GM18867 (cell line): ENCODE measurements around the gene MEX3C.
A peak's percentile ranks its signal among the peaks of the same experiment; 100 is the strongest.

Source experiments
- ATAC-seq: cut with Tn5 transposase; IDR thresholded peaks from one replicate; pipeline ENCODE4 v1.9.1; 2021; ENCODE audit warnings: mild to moderate bottlenecking, moderate library complexity; ENCODE audit not compliant: unreplicated experiment

Gene MEX3C

DNA sequence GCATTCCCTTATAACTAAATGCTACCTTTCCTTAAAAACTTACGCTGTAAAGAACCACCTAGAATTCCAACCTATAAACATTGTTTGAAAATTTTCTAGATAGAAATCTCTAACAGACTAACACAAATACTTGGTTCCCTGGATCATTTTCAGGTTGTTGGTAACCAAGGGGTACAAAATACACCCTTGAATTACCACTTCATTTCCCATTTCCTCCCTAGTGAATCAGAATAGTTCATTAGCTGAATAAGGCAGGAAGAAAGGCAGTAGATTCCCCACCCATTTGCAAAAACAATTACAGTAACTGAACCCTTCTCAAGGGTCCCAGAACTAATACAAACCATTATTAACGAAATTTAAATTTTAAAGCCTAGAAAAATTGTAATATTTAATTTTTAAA is 5.5 kb downstream of the MEX3C start:
- no peak for ATAC-seq

DNA sequence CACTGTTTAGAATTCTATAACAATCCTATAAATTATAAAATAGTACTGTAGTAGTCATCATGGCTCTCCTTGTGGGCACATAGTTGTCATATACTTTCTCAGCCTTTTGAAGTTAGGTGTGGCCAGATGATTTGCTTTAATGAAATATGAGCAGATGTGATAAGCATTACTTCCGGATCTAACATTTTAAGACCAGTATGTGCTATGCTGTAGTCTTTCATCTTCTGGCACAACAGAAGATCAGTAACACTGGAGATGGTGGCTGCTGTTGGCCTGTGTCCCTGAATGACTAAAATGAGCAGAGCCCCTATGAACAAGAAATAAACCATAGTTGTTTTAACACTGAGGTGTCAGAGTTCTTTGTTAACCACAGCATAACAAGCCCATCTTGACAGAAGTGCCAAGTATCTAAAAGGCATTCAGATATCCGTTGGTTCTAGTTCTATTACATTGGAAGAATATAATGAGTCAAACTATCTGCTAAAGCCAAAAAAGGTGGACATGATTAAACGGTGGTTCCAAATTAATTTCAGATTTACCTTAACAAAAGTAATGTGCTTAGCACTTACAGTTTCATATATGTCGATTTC is 6.3 kb downstream of the MEX3C start:
- no peak for ATAC-seq

DNA sequence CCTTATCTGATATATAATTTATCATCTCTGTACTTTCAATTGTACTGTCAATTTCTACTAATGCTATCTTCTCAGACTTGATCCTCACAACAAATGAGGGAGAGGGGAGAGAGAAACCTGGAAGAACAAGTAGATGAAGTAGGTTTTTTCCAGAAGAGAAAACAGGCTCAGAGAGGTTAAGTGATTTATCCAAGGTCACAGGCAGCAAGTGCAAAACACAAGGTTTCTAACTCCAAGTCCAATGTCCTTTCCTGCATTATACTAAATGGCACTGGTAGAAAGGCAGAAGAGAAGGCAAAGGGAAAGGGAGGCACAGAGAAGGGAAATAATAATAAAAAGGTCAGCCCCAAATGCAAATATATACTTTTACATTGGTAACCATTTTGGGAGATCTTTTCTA is 7.5 kb downstream of the MEX3C start:
- no peak for ATAC-seq

DNA sequence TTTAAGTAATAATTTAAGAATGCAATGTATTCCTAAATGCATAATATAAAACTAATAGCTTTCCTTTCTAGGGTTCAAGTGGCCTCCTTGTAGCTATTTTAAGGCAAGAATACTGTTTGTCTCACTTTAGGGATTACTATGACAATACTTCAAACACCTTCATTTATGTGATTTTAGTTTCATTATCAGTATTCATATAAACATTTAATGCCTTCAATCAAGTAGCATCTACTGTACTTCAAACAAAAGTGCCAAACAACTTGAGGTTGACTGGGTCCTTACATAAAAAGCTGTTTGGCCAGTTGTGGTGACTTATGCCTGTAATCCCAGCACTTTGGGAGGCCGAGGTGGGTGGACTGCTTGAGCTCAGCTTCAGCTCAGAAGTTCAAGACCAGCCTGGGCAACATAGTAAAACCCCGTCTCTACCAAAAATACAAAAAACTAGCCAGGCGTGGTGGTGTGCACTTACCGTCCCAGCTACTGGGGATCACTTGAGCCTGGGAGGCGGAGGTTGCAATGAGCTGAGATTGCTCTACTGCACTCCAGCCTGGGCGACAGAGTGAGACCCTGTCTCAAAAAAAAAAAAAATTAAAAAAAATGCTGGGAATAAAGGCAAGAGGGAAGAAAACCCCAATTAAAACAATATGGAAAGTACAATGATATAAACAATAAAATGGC is 9.3 kb downstream of the MEX3C start:
- ATAC-seq, result peak; percentile 47

DNA sequence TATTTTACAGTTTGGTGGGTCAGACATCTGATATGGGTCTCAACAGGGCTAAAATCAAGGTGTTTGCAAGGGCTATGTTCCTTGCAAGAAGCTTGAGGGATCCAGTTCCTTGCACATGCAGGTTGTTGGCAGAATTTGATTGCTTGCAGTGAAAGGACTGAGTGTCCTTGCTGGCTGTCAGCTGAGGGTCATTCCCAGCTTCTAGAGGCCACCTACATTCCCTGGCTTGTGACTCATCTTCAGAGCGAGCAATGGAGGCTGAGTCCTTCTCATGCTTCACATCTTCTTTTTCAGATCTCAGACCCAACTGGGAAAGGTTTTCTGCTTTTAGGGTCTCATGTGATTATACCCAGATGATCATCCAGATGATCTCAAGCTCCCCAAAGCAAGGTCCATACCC is 12.4 kb downstream of the MEX3C start:
- ATAC-seq, result no peak

DNA sequence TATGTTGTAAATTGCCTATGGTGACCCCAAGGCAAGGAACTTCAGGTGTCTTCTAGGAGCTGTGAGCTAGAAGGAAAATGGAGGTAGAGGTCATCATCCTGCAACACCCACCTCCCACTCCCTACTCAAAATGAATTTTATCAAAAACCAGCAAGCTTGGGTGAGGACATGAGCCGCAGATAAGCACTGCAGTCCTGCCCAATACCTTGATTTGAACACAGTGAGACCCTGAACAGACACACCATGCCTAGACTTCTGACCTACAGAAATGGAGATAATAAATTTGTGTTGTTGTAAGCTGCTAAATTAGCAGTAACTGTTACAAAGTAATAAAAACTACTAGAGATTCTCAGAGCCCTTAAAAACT is 13.4 kb downstream of the MEX3C start:
- ATAC-seq, result no peak

DNA sequence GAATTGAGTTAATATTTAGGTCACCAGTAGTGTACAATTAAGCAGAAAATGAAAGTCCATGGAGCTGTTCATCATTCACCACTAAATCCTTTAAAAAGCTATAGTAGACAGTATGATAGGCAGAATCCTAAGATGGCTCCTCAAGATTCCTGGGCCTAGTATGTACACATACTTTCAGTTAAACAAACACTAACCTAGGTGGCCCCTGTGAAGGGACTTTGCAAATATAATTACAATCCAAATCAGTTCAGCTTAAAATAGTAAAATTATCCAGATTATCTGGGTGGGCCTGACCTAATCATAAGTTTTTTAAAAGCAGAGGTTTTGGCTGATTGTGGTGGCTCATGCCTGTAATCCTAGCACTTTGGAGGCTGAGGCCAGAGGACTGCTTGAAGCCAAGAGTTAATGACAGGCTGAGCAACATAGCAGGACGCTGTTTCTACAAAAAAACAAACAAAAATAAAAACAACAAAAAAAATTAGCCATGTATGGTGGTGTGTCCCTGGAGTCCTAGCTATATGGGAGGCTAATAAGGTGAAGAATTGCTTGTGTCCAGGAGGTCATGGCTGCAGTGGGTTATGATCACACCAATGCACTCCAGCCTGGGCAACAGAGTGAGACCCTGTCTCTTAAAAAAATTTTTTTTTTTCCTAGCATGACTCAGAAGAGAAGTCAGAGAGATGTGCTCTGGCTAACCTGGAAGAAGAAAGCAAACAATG is 13.9 kb downstream of the MEX3C start:
- ATAC-seq, result no peak

DNA sequence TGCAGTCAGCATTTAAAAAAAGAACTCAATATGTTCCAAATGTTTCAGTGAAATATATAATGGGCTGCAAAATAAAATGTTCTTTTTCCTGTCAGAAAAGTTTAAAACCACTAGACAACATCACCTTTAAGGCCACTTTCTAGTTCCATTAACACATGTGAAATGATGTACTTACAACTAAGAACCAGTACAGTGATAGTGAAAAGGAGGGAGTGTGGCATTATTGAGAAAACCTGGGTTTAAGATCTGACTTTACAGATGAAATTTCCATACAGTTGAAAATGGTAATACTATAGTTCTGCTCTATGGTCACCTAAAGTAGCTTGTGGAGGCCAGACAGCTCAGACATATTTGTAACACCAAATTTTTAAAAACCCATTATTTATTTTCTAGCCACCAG is 14.7 kb downstream of the MEX3C start:
- no peak for ATAC-seq

DNA sequence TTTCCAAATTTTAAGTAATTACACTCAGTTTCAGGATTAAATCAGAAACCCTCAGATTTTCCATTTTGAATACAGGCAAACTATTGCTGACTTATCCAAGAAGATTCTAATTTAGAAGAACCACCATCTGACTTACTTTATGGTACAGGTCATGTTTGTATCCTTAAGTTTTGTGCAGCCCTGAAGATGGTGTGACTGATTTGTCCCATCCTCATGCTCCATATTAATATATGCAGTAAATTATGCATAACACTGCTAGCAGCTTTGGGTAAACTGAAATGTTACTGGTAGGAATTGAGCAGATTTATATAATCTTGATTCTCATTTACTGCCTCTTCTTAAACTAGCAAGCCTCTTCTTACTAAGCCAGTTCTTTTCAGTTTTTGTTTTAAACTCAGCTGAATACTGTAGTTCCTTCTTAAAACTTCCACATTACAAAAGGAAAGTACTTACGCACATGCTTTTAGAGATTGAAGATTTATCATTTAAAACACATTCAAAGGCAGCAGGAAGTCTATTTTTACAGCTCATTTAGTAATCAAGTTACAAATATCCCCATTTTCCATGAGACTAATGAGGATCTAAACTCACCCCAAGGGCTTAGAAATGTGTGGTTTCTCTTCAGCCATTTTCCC is 25.7 kb downstream of the MEX3C start:
- no peak for ATAC-seq

DNA sequence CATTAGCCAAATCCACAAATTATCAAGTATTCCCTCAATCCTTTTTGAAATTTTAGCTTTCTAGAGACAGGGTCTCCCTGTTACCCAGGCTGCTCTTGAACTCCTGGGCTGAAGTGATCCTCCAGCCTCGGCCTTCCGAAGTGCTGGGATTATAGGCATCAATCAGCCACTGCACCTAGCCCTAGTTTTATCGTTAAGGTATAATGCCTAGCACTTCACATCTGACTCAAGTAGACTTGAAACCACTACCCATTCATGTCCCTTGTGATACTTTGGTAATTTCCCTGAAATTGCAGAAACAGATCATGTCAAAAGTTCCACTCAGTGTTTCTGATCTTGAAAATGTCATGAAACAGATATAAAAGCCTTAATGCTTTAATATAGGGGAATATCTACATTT is 26.3 kb downstream of the MEX3C start:
- ATAC-seq, result peak; percentile 51

DNA sequence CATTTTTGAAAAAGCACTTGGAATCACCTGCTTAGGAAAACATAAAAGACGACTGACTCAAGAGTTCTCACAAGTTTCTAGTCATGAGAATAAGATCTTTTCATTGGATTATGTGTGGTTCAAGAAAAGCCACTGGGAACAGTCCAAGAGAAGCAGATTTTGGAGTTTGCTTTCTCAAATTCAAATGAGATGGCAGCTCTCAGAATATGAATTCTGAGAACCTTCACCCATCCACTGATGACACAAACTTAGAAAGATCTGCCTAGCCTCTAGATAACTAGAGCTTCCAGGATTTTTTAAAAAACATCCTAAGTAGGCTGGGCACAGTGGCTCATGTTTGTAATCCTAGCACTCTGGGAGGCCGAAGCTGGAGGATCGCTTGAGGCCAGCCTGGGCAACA is 26.8 kb downstream of the MEX3C start:
- ATAC-seq, result no peak

DNA sequence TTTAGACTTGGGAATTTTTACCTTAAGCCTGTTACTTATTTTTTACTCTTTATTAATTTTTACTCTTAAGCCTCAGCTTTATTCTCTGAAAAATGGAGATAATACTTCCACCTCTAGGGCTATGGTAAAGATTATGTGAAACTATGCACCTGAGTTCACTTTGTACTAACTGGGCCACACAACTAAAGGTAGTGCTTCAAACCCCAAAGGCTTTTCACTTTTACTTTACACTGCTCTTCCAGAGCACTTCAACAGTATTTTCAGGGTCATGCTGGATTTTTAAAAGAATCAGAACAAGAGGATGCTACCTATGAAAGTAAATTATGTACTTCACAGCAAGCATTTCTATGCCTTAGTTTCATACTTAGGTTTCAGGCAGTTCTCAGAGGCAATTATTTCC is 27.8 kb downstream of the MEX3C start:
- peak; percentile 48 for ATAC-seq

DNA sequence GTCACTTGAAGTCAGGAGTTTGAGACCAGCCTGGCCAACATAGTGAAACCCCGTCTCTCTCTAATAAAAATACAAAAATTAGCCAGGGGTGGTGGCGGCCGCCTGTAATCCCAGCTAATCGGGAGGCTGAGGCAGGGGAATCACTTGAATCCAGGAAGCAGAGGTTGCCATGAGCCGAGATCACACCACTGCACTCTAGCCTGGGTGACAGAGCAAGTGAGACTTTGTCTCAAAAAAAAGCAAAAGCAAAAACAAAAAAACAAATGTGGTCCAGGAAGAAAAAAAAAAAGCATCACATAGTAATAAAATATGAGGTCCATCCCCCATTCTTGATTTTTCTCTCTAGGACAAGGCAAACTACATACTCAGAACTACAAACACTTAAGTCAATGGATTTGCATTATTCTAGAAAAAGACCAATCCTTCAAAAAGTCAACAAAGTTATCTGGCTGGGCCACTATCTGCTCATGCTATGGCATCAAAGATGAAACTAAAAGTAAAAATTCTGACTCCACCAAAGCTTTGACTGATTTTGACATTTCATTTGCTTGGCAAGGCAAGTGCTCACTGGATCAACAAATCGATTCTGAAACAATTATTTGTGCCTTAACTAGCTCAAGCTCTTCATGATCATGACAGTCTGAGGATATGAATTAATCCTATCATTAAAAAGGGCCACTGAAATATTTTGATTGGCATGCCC is 28.4 kb downstream of the MEX3C start:
- ATAC-seq, result peak; percentile 71

DNA sequence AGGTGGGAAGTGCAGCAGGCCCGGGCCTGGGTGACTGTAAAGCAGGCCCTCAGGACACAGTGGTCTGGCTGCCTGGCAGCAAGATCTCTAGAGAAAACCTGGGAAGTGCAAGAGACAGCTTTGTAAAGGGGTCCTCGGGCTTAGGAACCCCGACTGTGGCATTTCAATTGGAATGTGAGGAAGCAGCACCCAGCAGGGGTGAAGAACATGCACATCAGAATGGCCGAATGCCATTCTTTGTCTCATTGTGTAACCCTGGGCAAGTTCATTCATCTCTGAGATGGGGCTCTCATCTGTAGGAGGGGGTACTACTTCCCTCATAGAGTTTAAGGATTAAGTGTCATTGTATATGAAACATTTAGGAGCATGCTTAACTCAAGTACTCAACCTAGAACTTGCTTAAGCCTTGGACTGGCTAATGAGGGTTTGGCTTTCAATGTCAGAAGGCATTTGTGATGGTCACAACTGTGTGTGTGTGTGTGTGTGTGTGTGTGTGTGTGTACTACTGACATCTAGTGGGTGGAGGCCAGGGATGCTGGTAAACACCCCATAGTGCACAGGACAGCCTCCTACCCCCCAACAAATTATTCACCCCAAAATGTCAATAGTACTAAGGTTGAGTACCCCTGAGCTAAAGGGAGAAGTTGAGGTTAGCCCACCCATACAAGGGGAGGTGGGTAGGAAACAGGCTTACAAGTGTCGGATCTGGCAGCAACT is 29.3 kb downstream of the MEX3C start:
- no peak for ATAC-seq

DNA sequence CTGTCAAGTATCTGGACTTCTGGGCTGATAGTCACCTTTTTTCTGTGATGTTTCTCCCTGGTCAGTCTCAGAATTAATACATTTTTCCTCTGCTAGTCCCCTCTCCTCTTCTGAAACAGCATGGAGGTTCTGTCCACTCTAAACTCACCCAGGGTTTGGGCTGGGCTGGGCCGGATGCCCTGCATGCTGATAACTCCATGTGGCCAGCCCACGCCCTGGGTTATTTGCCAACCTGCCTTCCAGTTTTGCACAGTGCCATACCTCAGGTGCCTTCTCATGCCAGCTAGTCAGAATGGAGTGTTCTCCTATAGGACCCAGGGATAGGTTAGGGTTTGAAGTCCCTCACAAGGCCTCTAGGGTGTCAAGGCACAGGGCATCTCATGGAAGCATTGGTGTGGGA is 32.2 kb downstream of the MEX3C start:
- no peak for ATAC-seq

DNA sequence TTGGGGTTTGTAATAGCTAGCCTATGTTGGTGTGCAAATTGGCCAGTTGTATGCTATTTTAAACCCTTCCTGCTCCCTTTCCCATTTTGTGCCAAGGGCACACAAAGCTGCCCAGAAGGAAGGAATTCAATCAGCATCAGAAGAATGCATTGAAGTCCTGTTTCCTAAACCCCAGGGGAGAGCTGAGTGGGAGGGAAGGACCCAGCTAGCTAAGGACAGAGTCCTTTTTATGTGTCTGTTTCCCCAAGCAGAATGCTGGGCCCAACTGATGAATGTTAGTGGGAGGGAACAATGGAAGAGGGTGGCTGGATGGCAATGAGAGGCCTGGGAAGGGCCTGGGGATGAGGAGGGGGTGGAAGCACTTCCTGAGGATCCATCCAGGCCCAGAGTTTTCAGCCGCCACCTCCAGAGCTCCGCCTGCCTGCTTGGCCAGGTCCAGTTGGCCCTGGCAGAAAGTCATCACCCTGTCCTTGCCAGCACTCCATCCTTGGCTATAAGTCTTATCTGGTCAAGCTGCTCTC is 32.7 kb downstream of the MEX3C start:
- no peak for ATAC-seq

DNA sequence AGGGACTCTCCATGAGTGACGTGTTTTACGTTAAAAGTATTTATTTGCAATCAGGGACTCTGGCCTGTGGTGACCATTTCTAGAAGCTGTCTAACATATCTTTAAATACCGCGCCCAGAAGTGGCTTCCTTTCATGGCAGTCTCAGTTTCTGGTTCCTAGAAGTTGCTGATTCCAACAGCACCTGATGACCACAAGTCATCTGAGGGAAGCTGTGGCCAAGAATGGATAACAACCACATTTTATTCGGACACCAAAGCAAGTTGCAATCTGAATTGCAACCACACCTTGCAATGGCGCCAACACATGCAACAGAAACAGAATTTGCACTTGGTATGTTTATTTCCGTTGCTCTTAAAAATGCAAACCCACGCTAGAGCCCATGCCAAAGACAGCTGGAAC is 33.1 kb downstream of the MEX3C start:
- no peak for ATAC-seq

DNA sequence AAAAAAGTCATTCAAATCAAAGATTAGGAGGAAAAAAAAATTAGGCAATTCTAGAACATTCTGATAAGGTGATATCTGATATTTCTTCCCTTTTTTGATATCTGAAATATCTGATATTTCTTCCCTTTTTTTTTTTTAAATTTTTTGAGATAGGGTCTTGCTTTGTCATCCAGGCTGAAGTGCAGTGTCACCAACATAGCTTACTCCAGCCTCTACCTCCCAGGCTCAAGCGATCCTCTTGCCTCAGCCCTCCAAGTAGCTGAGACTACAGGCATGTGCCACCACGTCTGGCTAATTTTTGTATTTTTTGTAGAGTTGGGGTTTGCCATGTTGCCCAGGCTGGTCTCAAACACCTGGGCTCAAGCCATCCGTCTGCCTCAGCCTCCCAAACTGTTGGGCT is 33.9 kb downstream of the MEX3C start:
- no peak for ATAC-seq

DNA sequence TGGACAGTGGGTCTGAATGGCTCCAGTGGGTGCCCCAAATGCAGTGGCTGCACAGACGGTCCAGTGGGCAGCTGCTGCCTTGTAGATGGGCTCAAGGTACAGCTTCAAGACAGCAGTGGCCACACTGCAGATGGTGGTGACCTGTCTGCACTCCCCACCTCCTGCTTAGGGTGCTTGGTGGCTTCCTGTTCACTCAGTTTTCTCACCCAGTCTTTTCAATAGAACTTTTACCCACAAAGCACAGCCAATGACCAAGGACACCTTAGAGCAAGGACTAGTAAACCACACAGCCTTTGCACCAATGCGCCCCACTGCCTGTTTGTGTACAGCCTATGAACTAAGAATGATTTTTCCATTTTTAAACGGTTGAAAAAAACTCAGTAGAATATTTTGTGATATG is 34.9 kb downstream of the MEX3C start:
- peak; percentile 46 for ATAC-seq

DNA sequence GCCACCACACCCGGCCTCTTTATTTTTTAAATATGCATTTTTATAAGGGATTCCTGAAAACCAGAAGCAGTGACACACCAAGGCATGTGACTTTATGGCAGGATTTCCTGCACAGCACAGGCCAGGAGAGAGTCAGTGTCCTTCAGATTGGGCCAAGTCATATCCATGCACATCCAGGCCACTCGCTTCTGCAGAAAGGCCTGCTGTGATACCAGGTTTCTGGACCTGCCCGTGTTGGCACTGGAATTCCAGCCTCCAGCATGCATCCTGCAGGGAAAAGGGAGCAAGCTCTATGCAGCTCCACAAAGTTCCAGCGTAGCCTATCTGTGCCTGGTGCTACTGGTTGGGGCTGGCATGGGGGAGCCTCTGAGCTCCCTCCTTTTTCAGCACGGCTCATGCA is 36.8 kb downstream of the MEX3C start:
- no peak for ATAC-seq

DNA sequence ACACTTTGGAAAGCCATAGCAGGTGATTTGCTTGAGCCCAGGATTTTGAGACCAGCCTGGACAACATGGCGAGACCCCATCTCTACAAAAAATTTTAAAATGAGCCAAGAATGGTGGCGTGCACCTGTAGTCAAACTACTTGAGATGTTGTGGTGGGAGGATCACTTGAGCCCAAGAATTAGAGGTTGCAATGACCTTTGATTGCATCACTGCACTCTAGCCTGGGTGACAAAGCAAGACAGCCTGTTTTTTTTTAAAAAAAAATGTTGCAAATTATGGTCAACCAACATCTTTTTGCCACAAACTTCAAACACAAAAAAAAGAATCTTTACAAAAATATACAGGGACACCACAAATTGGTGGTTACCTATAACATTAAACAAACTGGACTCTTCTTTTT is 40.3 kb downstream of the MEX3C start:
- no peak for ATAC-seq
